H7 (cell line): ENCODE data around the gene GALNT18. TPM values are rescaled to one million over a fixed set of nuclear protein-coding genes. Genes with fewer than 3 reads are reported as not detected.
A peak's percentile ranks its signal among the peaks of the same experiment; 100 is the strongest.

Experiments used
- DNase-seq: peaks from one replicate; pipeline ENCODE4 v3.0.0; 2012
- H3K27me3 ChIP-seq: 2 replicates; pipeline ENCODE4 v1.6.0; 2011; ENCODE audit warnings: mild to moderate bottlenecking, low read length; ENCODE audit not compliant: control insufficient read depth, insufficient read depth
- H3K36me3 ChIP-seq: replicated peaks from 2 replicates; pipeline ENCODE4 v1.5.1; 2011; ENCODE audit warnings: low read length; ENCODE audit not compliant: control insufficient read depth, insufficient read depth
- H3K4me3 ChIP-seq: 2 replicates; pipeline ENCODE4 v1.5.1; 2011; ENCODE audit warnings: low read depth, mild to moderate bottlenecking, control low read depth, low read length, moderate library complexity; ENCODE audit not compliant: insufficient read depth
- total RNA-seq: library from RNA; depleted of rRNA; stranded (reverse); fragments of >200 nt; shearing (Covaris generic); gene quantifications from 2 replicates; pipeline ENCODE4 v1.2.3, GENCODE V29; 2014

GALNT18 gene
- total RNA-seq, 1 experiment from 2014 or later, result 1.9 TPM

DNA sequence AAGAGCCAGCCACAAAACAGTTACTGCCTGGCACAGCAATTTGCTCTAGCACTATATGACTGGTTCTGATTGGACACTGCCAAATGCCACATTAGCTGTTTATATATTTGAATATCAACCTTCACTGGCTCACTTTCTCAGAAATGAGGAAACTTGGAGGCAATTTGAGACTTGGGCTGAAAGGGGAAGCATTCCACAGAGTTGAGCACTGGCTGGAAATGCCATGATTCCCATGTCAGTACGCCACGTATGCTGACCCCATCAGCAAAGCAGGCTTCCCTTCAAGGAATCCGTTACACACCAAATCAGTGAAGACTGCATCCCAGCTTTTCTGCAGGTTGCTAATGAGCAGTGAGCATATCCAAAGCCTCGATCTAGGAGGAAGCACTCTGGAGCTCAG is 34.7 kb downstream of the GALNT18 start:
- DNase-seq, result no peak
- no peaks in the 10 kb centered on the region for H3K36me3 ChIP-seq
- no peak overlapping the region for H3K4me3 ChIP-seq
- H3K27me3 ChIP-seq, result no peaks in the 10 kb centered on the region

DNA sequence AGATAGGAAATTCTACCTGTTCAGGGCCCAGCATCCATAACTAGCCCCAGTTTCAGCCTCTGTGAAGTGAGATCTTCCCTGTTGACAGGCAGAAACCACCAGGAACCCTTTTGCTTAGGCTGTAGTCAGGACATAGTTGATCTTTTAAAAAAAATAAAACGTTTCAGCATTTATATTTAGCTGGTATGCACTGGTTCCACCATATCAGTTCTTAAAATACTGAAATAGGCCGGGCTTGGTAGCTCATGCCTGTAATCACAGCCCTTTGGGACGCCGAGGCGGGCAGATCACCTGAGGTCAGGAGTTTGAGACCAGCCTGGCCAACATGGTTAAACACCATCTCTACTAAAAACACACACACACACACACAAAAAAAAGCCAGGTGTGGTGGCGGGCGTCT is 35.3 kb downstream of the GALNT18 start:
- no peaks in the 10 kb centered on the region for H3K27me3 ChIP-seq
- H3K4me3 ChIP-seq, result no peak overlapping the region
- H3K36me3 ChIP-seq, result no peaks in the 10 kb centered on the region
- DNase-seq, result no peak

DNA sequence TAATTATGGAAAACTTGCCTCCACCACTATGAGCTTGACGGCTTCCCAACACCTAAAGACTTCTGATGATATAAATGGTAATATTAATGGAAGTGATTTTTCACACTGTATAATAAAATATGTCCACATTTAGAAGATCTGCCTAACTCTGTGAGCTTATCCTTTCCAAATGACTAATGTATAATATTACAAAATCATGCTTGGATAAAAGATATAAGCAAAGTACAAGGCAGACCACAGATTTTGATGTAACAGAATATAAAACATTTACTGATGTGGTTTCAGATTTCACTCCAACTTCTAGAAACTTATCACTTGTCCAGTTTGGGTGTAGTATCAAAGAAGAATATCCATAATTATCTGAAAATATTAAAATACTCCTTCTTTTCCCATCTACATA is 36.9 kb downstream of the GALNT18 start:
- Histone ChIP-seq H3K36me3 (no peaks in the 10 kb centered on the region), H3K27me3 (no peaks in the 10 kb centered on the region), H3K4me3 (no peak overlapping the region)
- no peak for DNase-seq

DNA sequence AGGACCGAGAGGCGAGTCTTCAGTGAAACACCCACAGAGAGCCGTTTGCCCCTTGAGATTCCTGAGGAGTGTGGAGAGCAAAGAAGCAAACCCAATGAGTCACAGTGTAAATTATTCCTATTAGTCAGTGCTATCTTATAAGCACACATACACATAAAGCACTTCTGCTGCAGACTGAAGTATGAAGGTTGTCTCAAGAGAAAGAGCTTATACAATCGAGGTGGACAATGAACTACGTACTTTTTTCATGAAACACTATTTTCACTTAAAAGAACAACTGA is 37.3 kb downstream of the GALNT18 start:
- Histone ChIP-seq H3K27me3 (no peaks in the 10 kb centered on the region), H3K36me3 (no peaks in the 10 kb centered on the region), H3K4me3 (no peak overlapping the region)
- no peak for DNase-seq

DNA sequence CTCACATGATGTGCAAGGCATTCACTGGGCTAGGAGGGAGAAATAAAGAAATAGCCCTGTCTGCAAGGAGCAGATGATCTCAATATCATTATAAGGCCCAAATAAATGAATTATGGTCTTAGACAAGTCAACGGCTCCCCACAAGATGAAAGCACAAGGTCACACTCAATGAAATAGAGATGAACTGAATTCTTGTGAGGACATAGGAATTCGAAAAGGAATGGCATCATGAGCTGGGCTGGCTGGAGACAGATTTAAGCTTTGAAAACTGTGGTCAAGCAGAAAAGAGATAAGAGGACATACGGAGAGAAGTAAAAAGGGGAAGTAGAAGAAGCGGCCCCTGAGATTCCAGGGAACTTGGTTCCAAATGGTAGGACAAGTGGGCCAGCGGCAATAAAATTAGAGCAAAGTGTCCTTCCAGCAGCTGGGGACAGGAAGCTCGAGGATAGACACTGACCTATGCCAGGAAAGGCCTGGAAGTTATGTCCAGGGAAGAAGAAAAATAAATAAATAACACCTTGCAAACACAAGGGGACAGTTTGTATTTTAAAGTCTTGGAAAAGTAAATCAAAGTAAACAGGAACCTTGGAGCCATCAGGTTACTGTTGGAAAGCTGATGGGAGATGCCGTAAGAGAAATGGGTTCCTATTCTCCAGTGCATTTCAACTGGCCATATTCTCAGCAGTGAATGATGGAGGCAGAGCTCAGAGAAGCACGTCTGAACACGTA is 37.8 kb downstream of the GALNT18 start:
- DNase-seq, result no peak
- Histone ChIP-seq H3K4me3 (no peak overlapping the region), H3K36me3 (no peaks in the 10 kb centered on the region), H3K27me3 (no peaks in the 10 kb centered on the region)

DNA sequence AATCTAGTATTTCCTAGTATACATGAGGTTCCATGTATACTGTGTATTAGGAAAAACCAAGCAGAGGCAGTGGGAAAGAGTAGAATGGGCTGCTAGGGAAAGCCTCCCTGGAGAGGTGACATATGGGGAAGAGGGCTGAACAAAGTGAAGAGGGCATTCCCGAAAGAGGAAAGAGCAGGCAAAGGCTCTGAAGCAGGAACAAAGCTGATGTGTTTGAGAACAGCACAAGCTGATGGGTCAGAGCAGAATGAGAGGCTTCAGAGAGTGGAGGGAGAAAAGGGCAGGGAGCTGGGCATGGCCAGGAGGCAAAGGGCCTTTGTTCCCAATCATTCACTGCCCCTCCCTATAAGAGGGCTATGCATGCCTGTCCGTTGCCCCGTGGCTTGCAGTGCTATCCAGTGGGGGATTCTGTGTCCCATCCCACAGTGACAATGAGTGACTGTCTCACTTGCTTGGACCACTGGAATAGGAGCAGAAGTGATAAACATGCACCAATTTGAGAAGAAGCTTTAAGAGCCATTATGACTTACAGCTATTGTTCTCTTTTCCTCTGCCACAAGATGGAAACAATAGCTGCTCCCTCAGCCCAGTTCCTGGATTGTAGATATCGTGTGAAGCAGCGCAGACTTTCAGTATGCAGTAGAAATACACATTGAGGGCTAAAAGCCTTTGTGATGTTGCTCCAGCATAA is 39.6 kb downstream of the GALNT18 start:
- H3K36me3 ChIP-seq, result no peaks in the 10 kb centered on the region
- H3K4me3 ChIP-seq, result no peak overlapping the region
- no peaks in the 10 kb centered on the region for H3K27me3 ChIP-seq
- peak; percentile 12 for DNase-seq

DNA sequence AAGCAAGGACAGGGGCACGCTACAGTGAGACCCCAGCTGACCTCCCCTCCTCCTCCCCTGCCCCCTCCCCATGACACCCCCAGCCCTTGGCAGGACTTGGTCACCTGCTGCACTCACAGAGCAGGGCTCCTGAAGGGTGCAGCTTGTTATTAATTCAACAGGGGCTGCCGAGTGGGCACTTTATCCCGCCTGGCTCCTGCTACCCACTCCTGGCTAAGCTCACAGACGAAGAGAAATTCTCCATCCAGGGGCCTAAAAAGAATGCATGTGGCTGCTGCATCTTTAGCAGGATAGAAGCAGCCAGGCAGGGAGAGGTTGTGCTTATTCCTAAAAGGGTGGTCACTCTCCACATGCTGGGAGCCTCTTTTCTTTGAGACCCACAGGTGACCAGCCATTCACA is 40.3 kb downstream of the GALNT18 start:
- H3K36me3 ChIP-seq, result no peaks in the 10 kb centered on the region
- H3K4me3 ChIP-seq, result no peak overlapping the region
- peak; percentile 14 for DNase-seq
- H3K27me3 ChIP-seq, result no peaks in the 10 kb centered on the region

DNA sequence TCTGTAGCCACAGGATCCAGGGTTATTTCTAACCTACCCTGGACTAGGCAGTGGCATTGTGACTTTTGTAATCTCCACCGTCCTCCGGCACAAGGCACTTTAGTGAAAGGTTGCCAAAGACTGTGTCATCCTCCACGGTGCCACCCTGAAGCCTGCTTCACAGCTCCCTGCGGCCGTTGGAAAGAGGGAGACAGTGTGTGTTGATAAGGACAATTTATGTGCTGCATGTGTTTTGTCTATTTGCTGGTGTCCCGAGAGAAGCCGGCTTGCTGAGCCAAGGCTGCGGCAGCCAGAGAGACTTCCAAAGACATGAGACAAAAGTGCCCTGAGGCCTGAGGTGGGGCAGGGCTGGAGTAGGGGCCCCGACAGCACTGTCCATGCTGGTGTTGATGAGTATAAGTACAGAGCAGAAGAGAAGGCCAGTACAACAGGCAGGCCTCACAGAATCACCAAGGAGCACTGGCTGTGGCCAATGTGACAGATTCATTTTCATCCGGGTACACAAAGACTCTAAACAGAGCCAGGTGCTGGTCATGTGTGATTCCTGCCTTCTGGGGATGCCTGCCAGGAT is 40.9 kb downstream of the GALNT18 start:
- no peaks in the 10 kb centered on the region for H3K27me3 ChIP-seq
- DNase-seq, result peak; percentile 13
- no peaks in the 10 kb centered on the region for H3K36me3 ChIP-seq
- H3K4me3 ChIP-seq, result no peak overlapping the region

DNA sequence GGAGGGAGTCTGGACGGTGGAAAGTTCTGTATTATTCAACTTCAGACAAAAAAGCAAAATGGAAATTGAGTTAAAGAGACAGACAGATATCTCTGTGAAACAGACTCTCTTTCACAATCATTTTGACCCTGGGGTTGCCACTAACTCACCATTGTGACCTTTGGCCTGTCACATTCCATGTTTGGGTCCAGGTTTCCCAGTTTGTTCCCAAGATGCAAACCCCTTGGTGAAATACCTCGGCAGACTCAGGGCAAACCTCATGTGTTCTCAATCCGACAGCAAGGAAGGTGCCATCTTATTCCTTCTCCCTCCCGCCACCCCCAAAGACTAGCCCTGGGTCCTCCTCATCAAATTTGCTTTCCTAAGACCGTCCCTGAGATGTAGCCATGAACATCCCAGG is 41.8 kb downstream of the GALNT18 start:
- Histone ChIP-seq H3K4me3 (no peak overlapping the region), H3K36me3 (no peaks in the 10 kb centered on the region), H3K27me3 (no peaks in the 10 kb centered on the region)
- DNase-seq, result peak; percentile 6

DNA sequence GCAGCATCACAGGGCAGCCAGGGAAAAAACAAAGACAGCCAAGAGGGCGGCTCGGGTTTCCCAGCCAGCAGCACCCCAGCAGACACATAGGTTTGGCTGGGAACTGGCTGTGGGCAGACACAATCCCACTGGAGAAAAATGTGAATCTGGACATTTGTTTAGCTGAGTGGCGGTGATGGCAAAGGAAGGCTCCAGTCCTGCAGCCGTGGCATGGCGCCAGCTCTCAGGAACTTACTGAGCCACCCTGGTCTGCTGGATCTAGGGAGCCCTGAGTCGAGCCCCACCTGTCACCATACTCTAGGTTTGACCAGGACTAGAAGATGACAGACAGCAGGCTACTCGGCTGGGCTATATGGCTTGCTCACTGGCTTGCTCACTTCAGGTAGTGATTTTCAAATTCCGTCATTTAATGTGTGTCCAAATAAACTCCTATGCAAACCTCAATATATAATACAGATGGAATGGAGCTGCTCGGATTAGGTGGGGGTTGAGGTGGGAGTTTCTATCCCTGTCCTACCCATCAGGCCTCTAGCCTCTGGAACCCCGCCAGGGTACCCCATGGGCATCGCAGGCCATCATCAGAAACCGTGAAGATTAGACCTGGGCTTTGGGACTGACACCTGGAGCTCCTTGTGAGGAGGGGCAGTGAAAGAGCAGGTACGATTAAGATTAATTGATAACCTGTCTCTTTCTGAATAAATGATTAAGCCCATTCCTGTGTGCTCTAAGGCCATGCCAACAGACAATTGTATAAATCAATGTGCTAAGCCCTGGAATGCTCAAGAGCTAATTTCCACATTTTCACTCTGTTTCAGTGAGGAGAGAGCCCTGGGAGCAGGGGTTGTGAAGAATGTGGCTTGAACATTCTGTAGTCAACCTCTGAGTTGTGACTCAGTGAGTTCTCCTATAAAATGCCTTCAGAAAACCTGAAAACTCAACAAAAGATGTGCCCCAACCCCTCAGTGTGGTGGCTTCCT is 42.5 kb downstream of the GALNT18 start:
- Histone ChIP-seq H3K4me3 (no peak overlapping the region), H3K27me3 (no peaks in the 10 kb centered on the region), H3K36me3 (no peaks in the 10 kb centered on the region)
- peak; percentile 6 for DNase-seq

DNA sequence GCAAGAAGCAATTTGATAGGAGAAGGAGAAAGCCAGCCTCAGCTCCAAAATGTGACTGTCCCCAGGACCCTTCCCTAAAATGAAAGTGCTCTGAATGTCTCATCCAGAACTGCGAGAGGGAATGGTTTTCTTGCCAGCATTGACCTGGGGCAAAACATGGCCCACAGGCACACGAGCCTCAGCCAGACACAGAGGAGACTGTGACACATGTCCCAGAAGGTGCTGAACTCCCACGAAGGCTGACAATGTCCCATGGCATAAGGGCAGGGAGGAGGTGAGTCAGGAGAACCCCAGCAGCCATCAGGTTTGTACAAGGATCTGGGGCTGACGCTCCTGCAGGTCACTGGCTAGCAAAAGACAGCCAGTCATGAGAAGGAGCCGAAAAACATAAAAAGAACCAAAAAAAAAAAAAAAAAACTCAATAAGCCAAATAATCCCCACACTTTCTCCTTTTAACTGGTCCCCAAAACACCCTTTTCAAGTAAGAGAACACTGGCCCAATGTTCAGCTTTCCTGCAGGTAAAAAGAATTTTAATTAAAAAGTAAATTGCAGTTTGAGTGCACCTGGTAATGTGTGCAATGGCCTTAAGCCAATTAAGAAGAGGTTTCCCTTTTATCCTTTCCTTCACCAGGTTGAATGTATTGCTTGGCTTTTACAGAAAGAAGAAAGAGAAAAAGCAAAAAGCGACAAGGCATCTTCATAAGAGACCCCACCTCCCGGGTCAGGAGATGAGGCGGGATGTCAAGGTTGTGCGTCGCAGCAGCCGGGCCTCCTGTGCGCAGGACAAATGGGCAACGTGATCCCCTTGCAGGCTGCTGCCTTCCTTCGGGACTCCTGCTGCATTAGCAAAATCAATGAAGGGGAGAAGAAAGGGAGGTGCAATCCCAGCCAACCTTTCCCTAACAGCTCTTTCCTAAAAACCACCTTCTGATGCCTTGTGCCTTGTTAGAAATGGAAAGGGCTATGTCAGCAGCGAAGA is 43.6 kb downstream of the GALNT18 start:
- Histone ChIP-seq H3K4me3 (no peak overlapping the region), H3K36me3 (no peaks in the 10 kb centered on the region), H3K27me3 (no peaks in the 10 kb centered on the region)
- peak; percentile 6 for DNase-seq

DNA sequence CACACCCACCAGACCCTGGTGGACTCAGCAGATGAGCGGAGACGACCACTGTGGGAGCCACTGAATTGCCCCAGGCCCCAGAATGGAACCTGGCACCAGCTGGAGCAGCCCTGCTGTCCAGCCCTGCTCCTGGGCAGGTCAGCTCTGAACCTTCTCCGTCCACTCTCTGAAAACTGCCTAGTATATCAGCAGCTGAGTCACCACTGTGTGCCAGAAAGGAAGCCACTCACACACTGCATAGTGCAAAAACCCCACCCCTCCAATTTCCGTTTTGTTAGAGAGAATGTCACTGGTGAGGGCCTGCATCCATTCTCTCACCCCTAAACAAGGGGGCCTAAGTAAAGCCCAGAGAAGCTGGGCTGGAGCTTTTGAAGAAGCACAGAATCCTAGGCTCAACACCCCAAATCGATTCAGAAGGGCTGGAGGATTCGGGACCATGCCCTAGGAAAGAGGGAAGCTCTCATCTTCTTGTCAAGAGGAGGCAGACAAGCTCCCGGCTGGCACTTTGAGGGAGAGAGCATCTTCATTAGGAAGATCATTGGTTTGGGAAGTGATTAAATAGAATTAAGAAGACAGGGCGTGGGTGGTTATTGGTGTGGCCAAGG is 44.5 kb downstream of the GALNT18 start:
- H3K27me3 ChIP-seq, result no peaks in the 10 kb centered on the region
- DNase-seq, result peak; percentile 6
- no peaks in the 10 kb centered on the region for H3K36me3 ChIP-seq
- H3K4me3 ChIP-seq, result no peak overlapping the region
